ENCODE results near the gene MALT1.
"Not testable (repeated sequence)": the region's sequence is repeated elsewhere in the genome, so short reads cannot be mapped to it uniquely, and the experiment has no call there.

The MALT1 gene

DNA sequence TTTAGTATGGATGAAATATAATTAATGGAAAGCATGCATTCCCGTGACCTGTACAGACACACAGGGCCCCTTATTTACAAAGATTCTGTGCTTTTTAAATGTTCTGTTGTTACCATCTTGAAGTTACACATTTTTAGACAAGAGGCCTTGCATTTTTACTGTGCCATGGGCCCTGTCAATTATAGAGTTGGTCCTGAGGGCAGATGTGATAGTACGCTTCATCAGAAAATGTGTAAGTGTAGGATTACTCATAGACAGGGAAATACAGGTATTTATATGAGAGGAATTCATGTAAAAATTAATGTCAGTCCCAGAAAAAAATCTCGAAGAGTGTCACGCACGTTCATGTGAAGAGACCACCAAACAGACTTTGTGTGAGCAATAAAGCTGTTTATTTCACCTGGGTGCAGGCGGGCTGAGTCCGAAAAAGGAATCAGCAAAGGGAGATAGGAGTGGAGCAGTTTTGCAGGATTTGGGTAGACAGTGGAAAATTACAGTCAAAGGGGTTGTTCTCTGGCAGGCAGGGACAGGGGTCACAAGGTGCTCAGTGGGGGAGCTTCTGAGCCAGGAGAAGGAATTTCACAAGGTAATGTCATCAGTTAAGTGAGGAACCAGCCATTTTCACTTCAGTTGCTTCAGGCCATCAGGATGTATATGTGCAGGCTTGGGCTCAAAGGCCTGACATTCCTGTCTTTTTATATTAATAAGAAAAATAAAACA is 30.2 kb upstream of the MALT1 start:
- TF ChIP-seq JUND (IDR thresholded peaks at IDR 0.05; ENCODE audit: low read depth) = no peak
- in situ Hi-C loops (cut with HindIII; ENCODE audit: low pct_unique_long_range_greater_than_20kb, low sequenced_read_pairs) = no loop called here
- no peak for DNase-seq (ENCODE audit: low read depth in 1 of 2, low spot score in 1 of 2)

DNA sequence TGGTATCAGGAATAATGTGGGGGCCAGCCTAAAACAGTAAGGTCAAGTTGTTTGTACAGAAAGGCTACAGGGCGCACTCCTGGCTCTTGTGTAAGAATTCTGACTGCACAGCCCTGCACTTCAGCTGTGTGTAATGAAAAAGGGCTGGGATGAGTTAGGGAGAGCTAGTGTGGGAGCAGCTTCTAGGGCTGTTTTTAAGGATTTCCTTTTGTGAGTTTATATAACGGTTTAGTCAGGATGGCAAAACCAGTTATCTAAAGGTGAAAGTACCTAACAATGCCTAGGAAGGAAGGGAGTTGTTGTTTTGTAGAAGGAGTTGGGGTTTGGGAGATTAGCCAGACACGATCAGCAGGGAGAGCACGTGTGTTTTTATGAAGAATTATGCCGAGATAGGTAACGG is 27.7 kb upstream of the MALT1 start:
- in situ Hi-C loops (cut with HindIII; ENCODE audit: low pct_unique_long_range_greater_than_20kb, low sequenced_read_pairs); DNase-seq (ENCODE audit: low read depth in 1 of 2, low spot score in 1 of 2): not testable (repeated sequence)

DNA sequence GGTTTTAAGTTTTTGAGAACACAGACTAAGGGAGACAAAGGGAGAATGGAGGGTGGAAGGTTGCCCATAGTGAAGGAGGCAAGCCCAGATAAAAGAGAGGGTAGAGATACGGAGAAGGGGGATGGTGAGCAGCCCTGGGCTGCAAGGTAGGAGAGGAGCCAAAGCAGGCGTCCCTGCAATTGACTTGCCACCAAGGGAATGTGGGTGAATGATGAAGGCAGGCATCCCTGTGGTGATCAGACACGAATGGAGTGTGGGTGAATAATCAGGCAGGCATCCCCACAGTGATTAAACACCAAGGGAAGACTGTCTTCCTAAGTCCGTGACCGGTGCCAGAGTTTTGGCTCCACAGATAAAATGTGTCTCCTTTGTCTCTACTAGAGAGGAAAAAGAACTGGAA is 25.9 kb upstream of the MALT1 start:
- in situ Hi-C loops (cut with HindIII; ENCODE audit: low pct_unique_long_range_greater_than_20kb, low sequenced_read_pairs) = no loop called here
- no peak for DNase-seq (ENCODE audit: low read depth in 1 of 2, low spot score in 1 of 2)
- no peak for TF ChIP-seq JUND (IDR thresholded peaks at IDR 0.05; ENCODE audit: low read depth)

DNA sequence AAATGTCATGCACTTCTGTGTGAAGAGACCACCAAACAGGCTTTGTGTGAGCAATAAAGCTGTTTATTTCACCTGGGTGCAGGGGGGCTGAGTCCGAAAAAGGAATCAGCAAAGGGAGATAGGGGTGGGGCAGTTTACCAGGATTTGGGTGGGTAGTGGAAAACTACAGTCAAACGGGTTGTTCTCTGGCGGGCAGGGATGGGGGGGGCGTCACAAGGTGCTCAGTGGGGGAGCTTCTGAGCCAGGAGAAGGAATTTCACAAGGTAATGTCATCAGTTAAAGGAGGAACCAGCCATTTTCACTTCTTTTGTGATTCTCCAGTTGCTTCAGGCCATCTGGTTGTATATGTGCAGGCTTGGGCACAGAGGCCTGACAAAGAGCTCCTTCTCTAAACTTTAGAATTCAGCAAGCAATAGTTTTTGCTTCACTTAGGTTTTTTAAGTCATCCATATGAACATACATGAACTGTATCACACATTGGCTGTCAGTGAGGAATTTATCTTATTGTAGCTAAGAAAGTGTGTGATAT is 24.9 kb upstream of the MALT1 start:
- in situ Hi-C loops (cut with HindIII; ENCODE audit: low pct_unique_long_range_greater_than_20kb, low sequenced_read_pairs) = no loop called here

DNA sequence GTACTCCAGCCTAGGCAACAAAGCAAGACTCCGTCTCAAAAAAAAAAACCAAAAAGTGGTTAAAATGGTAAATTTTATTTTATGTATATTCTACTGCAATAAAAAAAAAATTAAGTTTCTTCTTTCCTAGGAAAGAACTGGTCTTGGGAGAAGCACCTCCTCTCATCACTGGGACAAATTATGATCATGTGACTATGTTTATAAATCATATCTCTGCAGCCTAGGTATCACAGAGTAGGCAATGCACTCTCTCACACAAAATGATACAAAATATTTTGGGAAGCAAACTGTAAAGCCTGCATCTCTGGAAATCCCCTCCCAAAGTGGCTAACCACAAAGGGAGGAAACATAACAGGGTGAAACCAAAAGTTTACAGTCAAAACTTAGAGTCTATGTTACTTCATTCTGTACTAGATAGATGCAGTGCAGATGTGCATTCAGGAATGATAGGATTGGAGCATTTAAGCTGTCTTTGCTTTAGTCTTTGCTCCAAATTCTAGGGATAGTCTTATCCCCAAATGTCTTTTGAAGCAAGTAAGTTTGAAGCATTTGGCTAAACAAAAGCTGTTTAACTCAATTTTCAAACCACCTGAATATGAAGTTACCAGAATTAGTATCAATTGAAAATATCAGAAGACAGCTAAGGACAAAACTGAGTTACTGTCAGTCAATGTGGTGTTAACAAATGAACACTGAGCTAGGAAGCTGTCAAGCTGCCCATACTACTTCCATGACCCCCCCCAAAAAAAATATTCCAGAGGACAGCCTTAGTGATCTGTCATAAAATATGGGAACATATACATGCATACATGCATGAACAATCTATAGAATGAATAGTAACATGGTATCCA is 21.1 kb upstream of the MALT1 start:
- in situ Hi-C loops (cut with HindIII; ENCODE audit: low pct_unique_long_range_greater_than_20kb, low sequenced_read_pairs) = no loop called here
- no peak for DNase-seq (ENCODE audit: low read depth in 1 of 2, low spot score in 1 of 2)

More for the DNA sequence above, 24.9 kb upstream of the MALT1 start:
- TF ChIP-seq JUND (IDR thresholded peaks at IDR 0.05; ENCODE audit: low read depth) = no peak
- DNase-seq (ENCODE audit: low read depth in 1 of 2, low spot score in 1 of 2) = no peak

DNA sequence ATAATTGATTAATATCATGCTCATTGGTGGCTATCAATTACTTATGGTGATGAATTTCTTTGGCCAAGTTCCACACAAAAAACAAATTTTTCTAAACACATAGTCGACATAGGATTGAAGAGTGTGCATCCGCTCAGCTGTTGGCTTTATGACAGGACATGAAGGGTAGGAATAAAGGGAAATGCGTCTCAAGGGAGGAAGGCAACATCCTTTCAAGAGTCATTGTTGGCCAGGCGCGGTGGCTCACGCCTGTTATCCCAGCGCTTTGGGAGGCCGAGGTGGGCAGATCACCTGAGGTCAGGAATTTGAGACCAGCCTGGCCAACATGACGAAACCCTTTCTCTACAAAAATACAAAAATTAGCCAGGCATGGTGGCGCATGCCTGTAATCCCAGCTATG is 20.4 kb upstream of the MALT1 start:
- DNase-seq (ENCODE audit: low read depth in 1 of 2, low spot score in 1 of 2); in situ Hi-C loops (cut with HindIII; ENCODE audit: low pct_unique_long_range_greater_than_20kb, low sequenced_read_pairs): not testable (repeated sequence)

More for the DNA sequence above, 21.1 kb upstream of the MALT1 start:
- TF ChIP-seq JUND (IDR thresholded peaks at IDR 0.05; ENCODE audit: low read depth) = no peak

DNA sequence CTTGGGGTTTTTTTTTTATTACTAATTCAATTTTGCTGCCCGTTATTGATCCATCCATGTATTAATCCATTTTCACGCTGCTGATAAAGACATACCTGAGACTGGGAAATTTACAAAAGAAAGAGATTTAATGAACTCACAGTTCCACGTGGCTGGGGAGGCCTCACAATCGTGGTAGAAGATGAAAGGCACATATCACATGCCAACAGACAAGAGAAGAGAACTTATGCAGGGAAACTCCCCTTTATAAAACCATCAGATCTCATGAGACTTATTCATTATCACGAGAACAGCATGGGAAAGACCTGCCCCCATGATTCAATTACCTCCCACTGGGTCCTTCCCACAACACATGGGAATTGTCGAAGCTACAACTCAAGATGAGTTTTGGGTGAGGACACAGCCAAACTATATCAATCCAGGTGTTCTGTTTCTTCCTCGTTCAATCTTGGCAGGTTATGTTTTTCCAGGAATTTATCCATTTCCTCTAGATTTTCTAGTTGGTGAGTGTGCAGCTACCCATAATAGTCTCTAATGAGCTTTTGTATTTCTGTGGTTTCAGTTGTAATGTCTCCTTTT is 18.0 kb upstream of the MALT1 start:
- DNase-seq (ENCODE audit: low read depth in 1 of 2, low spot score in 1 of 2); in situ Hi-C loops (cut with HindIII; ENCODE audit: low pct_unique_long_range_greater_than_20kb, low sequenced_read_pairs): not testable (repeated sequence)

DNA sequence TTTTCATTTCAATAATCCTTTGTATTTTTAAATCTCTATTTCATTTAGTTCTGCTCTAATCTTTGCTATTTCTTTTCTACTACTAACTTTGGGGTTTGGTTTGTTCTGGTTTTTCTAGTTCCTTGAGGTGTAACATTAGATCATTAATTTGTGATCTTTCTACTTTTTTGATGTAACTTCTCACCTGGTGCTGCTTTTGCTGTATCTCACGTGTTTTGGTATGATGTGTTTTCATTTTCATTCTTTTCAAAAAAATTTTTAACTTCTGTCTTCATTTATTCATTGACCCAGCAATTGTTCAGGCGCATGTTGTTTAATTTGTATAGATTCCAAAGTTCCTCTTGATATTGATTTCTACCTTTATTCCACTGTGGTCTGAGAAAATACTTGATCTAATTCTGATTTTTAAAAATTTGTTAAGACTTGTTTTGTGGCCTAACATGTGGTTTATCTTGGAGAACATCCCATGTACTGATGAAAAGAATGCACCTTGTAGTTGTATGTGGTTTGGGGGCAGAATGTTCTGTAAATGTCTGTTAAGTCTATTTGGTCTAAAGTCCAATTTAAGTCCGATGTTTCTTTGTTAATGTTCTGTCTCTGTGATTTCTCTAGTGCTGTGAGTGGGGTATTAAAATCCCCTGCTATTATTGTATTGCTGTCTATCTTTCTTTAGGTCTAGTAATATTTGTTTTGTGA is 17.3 kb upstream of the MALT1 start:
- DNase-seq (ENCODE audit: low read depth in 1 of 2, low spot score in 1 of 2) = no peak
- in situ Hi-C loops (cut with HindIII; ENCODE audit: low pct_unique_long_range_greater_than_20kb, low sequenced_read_pairs) = no loop called here
- TF ChIP-seq JUND (IDR thresholded peaks at IDR 0.05; ENCODE audit: low read depth) = no peak

DNA sequence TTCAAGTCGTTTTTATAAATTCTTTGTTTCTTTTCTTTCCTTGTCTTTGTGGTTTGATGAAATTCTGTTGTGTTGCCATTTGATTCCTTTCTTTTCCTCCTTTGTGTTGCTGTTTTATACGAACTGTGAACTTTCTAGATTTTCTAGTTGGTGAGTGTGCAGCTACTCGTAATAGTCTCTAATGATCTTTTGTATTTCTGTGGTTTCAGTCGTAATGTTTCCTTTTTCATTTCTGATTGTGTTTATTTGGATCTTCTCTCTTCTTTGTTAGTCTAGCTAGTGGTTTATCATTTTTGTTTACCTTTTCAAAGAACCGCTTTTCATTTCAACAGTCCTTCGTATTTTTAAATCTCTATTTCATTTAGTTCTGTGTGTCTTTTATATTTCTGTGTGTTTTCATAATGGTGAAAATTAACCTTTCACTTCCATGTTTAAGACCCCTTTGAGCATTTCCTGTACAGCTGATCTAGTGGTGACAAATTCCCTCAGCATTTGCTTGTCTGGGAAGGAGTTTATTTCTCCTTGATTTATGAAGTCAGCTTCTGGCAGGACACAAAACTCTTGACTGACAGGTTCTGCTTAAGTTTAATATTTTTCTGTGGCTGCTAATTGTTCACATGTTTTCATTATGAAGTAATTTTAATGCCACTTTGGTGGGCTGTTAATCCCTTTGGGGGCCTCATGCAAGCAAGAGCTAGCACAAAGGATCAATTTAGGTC is 16.2 kb upstream of the MALT1 start:
- TF ChIP-seq JUND (IDR thresholded peaks at IDR 0.05; ENCODE audit: low read depth) = no peak
- in situ Hi-C loops (cut with HindIII; ENCODE audit: low pct_unique_long_range_greater_than_20kb, low sequenced_read_pairs) = no loop called here
- DNase-seq (ENCODE audit: low read depth in 1 of 2, low spot score in 1 of 2) = no peak

DNA sequence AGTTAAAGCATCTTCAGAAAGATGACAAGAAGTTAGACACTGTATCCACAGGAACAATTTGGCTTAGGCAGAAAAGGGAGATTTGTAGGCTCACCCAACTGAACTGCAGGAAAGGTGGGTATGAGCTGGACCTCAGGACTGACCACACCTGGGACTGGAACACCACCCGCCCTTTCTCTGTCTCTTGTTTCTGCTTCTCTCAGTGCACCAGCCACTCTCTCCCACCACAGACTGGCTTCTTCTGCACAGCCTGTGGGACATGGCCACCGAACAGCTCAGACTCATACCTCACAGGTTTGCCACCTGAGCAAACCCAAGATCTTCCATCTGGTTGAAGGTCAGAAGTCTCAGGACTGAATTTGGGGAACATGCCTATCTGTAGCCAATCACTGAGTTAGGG is 14.2 kb upstream of the MALT1 start:
- no peak for TF ChIP-seq JUND (IDR thresholded peaks at IDR 0.05; ENCODE audit: low read depth)
- in situ Hi-C loops (cut with HindIII; ENCODE audit: low pct_unique_long_range_greater_than_20kb, low sequenced_read_pairs) = no loop called here
- DNase-seq (ENCODE audit: low read depth in 1 of 2, low spot score in 1 of 2) = no peak

DNA sequence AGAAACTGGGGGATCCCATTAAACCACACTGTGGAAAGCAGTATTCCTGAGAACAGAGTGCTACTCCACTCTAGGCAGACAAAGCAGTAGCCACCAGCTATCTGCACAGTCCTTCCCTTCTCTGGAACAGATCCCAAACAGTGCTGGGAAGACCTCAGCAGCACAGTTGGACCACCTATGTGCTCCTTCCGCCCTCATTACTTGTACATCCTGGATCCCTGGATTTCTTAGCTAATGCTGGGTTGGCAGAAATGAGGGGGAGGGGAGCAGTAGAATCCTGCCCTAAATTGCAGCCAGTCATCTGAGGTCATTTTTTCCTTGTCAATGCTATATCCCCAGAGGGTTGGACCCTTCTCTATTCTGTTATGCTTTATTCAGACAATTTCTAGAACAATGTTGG is 13.8 kb upstream of the MALT1 start:
- in situ Hi-C loops (cut with HindIII; ENCODE audit: low pct_unique_long_range_greater_than_20kb, low sequenced_read_pairs) = no loop called here
- DNase-seq (ENCODE audit: low read depth in 1 of 2, low spot score in 1 of 2) = no peak
- TF ChIP-seq JUND (IDR thresholded peaks at IDR 0.05; ENCODE audit: low read depth) = no peak

DNA sequence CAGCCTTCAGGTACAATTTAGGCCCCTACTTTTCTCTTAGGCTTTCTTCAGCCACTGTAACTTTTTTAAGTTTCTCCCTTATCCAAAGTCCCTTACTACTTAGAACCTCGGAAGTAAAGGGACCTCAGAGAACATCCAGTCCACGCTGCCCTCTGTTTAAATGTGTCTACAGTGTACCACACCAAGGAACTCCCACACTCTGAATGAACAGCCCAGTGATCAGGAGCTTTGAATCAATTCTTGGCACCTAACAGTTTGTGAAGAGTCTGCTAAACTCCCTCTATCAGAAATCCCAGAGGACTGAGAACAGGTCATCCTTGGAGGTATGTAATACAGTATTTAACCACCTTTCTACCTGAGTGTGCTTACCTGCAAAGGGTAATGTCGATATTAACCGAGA is 11.6 kb upstream of the MALT1 start:
- no peak for DNase-seq (ENCODE audit: low read depth in 1 of 2, low spot score in 1 of 2)
- no peak for TF ChIP-seq JUND (IDR thresholded peaks at IDR 0.05; ENCODE audit: low read depth)
- in situ Hi-C loops (cut with HindIII; ENCODE audit: low pct_unique_long_range_greater_than_20kb, low sequenced_read_pairs) = no loop called here
